Brain microvascular endothelial cell (primary cell): ENCODE data around the gene NECAB3.

Source experiments
- DNase-seq: peaks from one replicate; pipeline ENCODE4 v3.0.0-alpha.2; 2020
- H3K27ac ChIP-seq: fragments of 250-450 bp; sonication (Bioruptor Pico); 2 replicates; pipeline ENCODE4 v1.5.1; 2020; ENCODE audit warnings: mild to moderate bottlenecking, moderate library complexity
- H3K27me3 ChIP-seq: fragments of 250-450 bp; sonication (Bioruptor Pico); replicated peaks from 2 replicates; pipeline ENCODE4 v1.5.1; 2020; ENCODE audit warnings: mild to moderate bottlenecking
- H3K36me3 ChIP-seq: fragments of 250-450 bp; sonication (Bioruptor Pico); replicated peaks from 2 replicates; pipeline ENCODE4 v1.5.1; 2020; ENCODE audit warnings: mild to moderate bottlenecking
- H3K4me3 ChIP-seq: 2 replicates; pipeline ENCODE4 v1.5.1; 2011; ENCODE audit warnings: low read depth, mild to moderate bottlenecking, control low read depth, low read length, moderate library complexity
- CTCF ChIP-seq: IDR thresholded peaks from 2 replicates; pipeline ENCODE4 v1.5.1; 2011; ENCODE audit warnings: low read depth, mild to moderate bottlenecking, moderate library complexity, low read length, control low read depth, inconsistent platforms; ENCODE audit errors: missing control alignments
- in situ Hi-C: cut with HindIII; loops from 2 replicates; pipeline ENCODE4 v1.10.0; 2017; ENCODE audit warnings: low sequenced_read_pairs, low pct_ligation_motif_present

Gene NECAB3

GRCh38 chr20:33653900-33654596, 20.2 kb downstream of the NECAB3 start:
- no peaks in the 10 kb centered on the region for H3K36me3 ChIP-seq
- no peak for TF ChIP-seq CTCF
- in situ Hi-C loops = no loop called here
- no peak overlapping the region for H3K27ac ChIP-seq
- no peak for DNase-seq
- H3K4me3 ChIP-seq = no peak overlapping the region
- no peaks in the 10 kb centered on the region for H3K27me3 ChIP-seq

DNA sequence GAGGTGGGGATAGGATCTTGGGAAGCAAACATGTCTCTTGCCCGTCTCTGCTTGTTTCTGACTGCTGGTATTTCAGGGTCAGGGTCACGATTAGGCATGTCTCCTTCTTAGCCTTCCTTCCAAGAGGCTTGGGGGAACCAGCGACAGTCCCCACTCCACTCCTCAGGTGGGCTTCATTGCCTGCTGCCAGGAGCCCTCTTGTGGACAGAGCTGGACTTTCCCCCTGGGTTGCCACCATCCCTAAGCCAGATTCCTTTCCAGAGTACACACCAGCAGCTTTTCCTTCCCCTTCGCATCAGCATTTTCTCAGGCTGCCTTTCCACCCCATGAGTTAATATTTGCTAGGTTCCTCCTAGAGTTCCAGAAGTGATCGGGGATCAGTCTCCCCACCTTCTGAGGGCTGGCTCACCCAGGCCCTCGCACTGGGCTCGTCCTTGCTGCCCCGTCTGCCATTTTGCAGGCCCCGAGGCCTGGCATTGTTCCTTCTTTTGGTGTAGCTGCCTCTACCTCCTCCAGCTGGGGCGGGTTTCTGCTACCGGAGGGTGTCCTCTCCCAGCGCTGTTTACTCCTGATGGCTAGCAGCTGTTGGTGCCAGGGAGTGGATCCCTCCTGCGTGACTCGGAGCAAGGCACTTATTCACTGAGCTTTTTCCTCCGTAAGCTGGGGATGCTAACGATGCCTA, 20.9 kb downstream of the NECAB3 start:
- no peak for DNase-seq
- in situ Hi-C loops = no loop called here

DNA sequence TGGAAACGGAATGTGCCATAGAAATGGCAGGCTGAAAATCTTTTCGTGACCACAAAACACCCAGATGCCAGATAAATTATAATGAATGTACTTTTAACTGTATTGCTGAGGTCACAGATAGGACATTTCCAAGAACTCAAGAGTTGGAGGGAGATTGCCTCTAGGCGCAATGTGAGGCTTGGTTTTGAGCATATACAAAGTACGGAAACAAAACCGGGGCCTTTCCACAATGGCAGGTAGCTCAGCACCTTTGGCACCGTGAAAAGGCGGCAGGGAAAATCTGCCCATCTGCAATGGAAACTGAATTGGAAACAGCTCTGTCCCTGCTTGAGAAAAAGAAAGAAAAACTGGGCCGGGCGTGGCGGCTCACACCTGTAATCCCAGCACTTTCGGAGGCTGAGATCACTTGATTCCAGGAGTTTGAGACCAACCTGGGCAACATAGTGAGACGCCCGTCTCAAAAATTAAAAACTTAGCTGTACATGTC, 22.6 kb downstream of the NECAB3 start:
- no peak for TF ChIP-seq CTCF
- Histone ChIP-seq H3K27me3 (no peaks in the 10 kb centered on the region), H3K27ac (no peak overlapping the region), H3K36me3 (no peaks in the 10 kb centered on the region), H3K4me3 (no peak overlapping the region)
- DNase-seq = no peak
- in situ Hi-C loops = no loop called here

More for the DNA sequence above, 20.9 kb downstream of the NECAB3 start:
- Histone ChIP-seq H3K27me3 (no peaks in the 10 kb centered on the region), H3K36me3 (no peaks in the 10 kb centered on the region), H3K4me3 (no peak overlapping the region), H3K27ac (no peak overlapping the region)
- peak; percentile 96 for TF ChIP-seq CTCF

DNA sequence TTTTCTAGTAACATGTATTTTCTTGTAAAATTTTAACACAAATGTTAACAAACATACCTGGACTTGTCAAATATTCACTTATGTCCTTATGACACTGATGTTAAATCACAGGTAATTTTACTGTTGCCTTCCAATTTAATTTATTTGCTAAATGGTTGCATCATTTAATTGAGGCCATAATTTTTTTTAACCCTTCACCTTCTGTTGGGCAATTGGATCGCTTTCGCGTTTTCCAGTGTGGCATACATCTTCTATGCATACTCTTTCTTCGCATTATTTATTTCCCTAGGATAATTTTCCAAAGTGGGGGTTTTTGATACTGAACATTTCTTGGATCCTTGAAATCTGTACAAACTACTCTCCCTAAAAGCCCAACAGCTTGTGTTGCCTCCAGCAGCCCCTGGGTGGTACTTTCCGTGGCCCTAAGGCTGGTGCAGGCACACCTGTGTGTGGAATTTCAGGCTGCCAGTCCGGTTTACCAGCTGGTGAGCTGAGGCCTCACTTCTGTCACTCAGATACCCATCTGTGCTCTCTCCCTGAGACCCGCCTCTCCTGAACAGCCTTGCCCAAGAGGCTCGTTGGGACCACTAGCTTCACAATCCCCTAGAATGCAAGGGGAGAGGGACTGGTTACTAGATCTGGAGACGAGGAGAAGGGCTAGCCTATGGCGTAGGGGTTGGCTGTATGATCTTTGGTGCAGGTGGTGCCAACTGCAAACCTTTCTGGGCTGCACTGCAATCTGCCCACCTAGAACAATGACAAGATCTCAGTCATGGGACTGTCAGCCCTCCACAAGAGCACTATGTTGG, 23.3 kb downstream of the NECAB3 start:
- TF ChIP-seq CTCF = no peak
- Histone ChIP-seq H3K27ac (no peak overlapping the region), H3K36me3 (no peaks in the 10 kb centered on the region), H3K27me3 (no peaks in the 10 kb centered on the region), H3K4me3 (no peak overlapping the region)
- in situ Hi-C loops = no loop called here
- DNase-seq = no peak

DNA sequence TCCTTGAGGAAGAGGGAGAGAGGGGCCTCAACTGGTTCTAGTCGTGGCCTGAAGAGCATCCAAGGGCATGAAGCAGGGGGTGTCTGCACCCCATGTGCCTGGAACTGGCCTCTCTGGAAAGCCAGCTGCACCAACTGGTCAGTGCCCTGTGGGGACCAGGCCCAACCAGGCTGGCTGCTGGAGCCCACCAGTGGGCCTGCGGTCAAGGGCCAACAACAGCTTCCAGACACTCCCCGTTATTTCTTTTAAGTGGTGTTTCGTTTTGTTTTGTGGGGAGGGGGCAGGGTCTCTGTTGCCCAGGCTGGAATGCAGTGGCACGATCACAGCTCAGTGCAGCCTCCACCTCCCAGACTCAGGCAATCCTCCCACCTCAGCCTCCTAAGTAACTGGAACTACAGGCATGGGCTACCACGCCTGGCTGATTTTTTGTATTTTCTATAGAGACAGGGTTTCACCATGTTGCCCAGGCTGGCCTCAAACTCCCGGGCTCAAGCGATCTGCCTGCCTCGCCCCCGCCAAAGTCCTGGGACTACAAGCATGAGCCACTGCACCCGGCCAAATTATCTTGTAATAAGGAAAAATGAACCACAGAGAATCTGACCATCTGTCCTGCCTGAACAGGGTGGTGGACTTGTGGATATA, 24.0 kb downstream of the NECAB3 start:
- Histone ChIP-seq H3K27me3 (no peaks in the 10 kb centered on the region), H3K27ac (no peak overlapping the region), H3K36me3 (peaks cover 5% of the 10 kb centered on the region), H3K4me3 (no peak overlapping the region)
- TF ChIP-seq CTCF = no peak
- in situ Hi-C loops = no loop called here
- DNase-seq = no peak
